MCF 10A (cell line): ENCODE results near the gene DACH1. TPM values are rescaled to one million over a fixed set of nuclear protein-coding genes. Genes with fewer than 3 reads are reported as not detected.

Experiments used
- BruUV-seq: library from RNA; stranded (reverse); fragments of 400-500 nt; replicated peaks from 2 replicates; lab custom pipeline; 2021; lab: Mats Ljungman, UMichigan
- CTCF ChIA-PET: fragments of 300-600 bp; sonication (Branson Sonifier 250); formaldehyde crosslinking; extraction: SDS; loops from one replicate; lab custom pipeline; 2021; ENCODE audit warnings: antibody characterized with exemption, inconsistent platforms; lab: Yijun Ruan, JAX
- POLR2A ChIA-PET: fragments of 300-600, 350-650 bp; sonication (Branson Sonifier 250); formaldehyde crosslinking; extraction: SDS; loops from one replicate; lab custom pipeline; 2020; ENCODE audit warnings: antibody characterized with exemption, inconsistent platforms; lab: Yijun Ruan, JAX
- DNase-seq: peaks from one replicate; pipeline ENCODE4 v3.0.0-alpha.2; 2018; ENCODE audit not compliant: unreplicated experiment
- H3K27ac Mint-ChIP-seq: one replicate; pipeline ENCODE4 v1.8.0; 2022; ENCODE audit warnings: mild to moderate bottlenecking, low read depth, mixed read lengths; ENCODE audit not compliant: unreplicated experiment
- H3K27me3 Mint-ChIP-seq: one replicate; pipeline ENCODE4 v1.8.0; 2022; ENCODE audit warnings: mixed read lengths; ENCODE audit not compliant: insufficient read depth, unreplicated experiment
- H3K36me3 Mint-ChIP-seq: one replicate; pipeline ENCODE4 v1.8.0; 2022; ENCODE audit warnings: mild to moderate bottlenecking, moderate library complexity, mixed read lengths; ENCODE audit not compliant: insufficient read depth, unreplicated experiment
- H3K4me1 Mint-ChIP-seq: one replicate; pipeline ENCODE4 v1.8.0; 2022; ENCODE audit warnings: mixed read lengths; ENCODE audit not compliant: insufficient read depth, unreplicated experiment
- H3K4me3 Mint-ChIP-seq: one replicate; pipeline ENCODE4 v1.8.0; 2022; ENCODE audit warnings: mild to moderate bottlenecking, moderate library complexity, mixed read lengths; ENCODE audit not compliant: unreplicated experiment
- H3K9me3 Mint-ChIP-seq: one replicate; pipeline ENCODE4 v1.8.0; 2022; ENCODE audit warnings: mixed read lengths; ENCODE audit not compliant: unreplicated experiment
- CTCF ChIP-seq: fragments of 200-600 bp; IDR thresholded peaks from one replicate; pipeline ENCODE4 v1.8.0; 2022; ENCODE audit warnings: antibody characterized with exemption, mild to moderate bottlenecking; ENCODE audit not compliant: unreplicated experiment
- intact Hi-C: fragments of 100-400 bp; cut with micrococcal nuclease; formaldehyde crosslinking; loops from 2 replicates; pipeline ENCODE4 v1.14.1; 2022
- total RNA-seq: library from RNA; stranded (reverse); gene quantifications from 2 replicates; pipeline ENCODE4 v1.2.3, GENCODE V29; 2022

The DACH1 gene
- total RNA-seq, 1 experiment from 2014 or later = not detected

- Mint-ChIP-seq H3K4me1 (no peaks in the 10 kb centered on the region), H3K4me3 (no peak overlapping the region), H3K27ac (no peak overlapping the region), H3K36me3 (no peaks in the 10 kb centered on the region), H3K9me3 (no peaks in the 10 kb centered on the region), H3K27me3 (peaks cover 34% of the 10 kb centered on the region)
- DNase-seq = no peak
- no TSS peak for BruUV-seq
- CTCF ChIA-PET = no interaction called here
- intact Hi-C loops = no loop called here
- TF ChIP-seq CTCF = no peak
- POLR2A ChIA-PET = no interaction called here
Observed at GRCh38 chr13:71770710-71771109, 96.3 kb downstream of the DACH1 start.

- no peaks in the 10 kb centered on the region for H3K9me3 Mint-ChIP-seq
- TF ChIP-seq CTCF = no peak
- peaks cover 48% of the 10 kb centered on the region for H3K27me3 Mint-ChIP-seq
- H3K4me3 Mint-ChIP-seq = no peak overlapping the region
- no peaks in the 10 kb centered on the region for H3K4me1 Mint-ChIP-seq
- no peak overlapping the region for H3K27ac Mint-ChIP-seq
- no peak for DNase-seq
- no peaks in the 10 kb centered on the region for H3K36me3 Mint-ChIP-seq
- ChIA-PET CTCF (interaction anchor here (0.5 kb wide), 1 partner anchor 582 kb away, joined by 3 read pairs; no protein-coding TSS in a partner anchor), POLR2A (interaction anchor here (1.2 kb wide), 1 partner anchor 8 kb away, joined by 4 read pairs; no protein-coding TSS in a partner anchor)
- intact Hi-C loops = loop anchor here (1.0 kb wide), 1 partner anchor 48 kb away; no protein-coding TSS in a partner anchor
- BruUV-seq = no TSS peak
Observed at GRCh38 chr13:71768881-71769280, 98.1 kb downstream of the DACH1 start.

- CTCF ChIA-PET = interaction anchor here (0.6 to 1.0 kb wide), 2 partner anchors 18 to 168 kb away, joined by 4 read pairs; no protein-coding TSS in a partner anchor
- POLR2A ChIA-PET = no interaction called here
- TF ChIP-seq CTCF = no peak
- no peak overlapping the region for H3K27ac Mint-ChIP-seq
- peaks cover 47% of the 10 kb centered on the region for H3K27me3 Mint-ChIP-seq
- no TSS peak for BruUV-seq
- H3K36me3 Mint-ChIP-seq = no peaks in the 10 kb centered on the region
- intact Hi-C loops = no loop called here
- no peak for DNase-seq
- no peaks in the 10 kb centered on the region for H3K4me1 Mint-ChIP-seq
- no peaks in the 10 kb centered on the region for H3K9me3 Mint-ChIP-seq
- H3K4me3 Mint-ChIP-seq = no peak overlapping the region
Observed at GRCh38 chr13:71759651-71760511, 107.1 kb downstream of the DACH1 start.

GRCh38 chr13:71758828-71759227 is 108.2 kb downstream of the DACH1 start:
- H3K27me3 Mint-ChIP-seq = peaks cover 52% of the 10 kb centered on the region
- no peak for DNase-seq
- H3K27ac Mint-ChIP-seq = no peak overlapping the region
- no peaks in the 10 kb centered on the region for H3K4me1 Mint-ChIP-seq
- no peak overlapping the region for H3K4me3 Mint-ChIP-seq
- intact Hi-C loops = no loop called here
- H3K36me3 Mint-ChIP-seq = no peaks in the 10 kb centered on the region
- ChIA-PET CTCF (interaction anchor here (0.6 to 1.0 kb wide), 2 partner anchors 19 to 167 kb away, joined by 4 read pairs; no protein-coding TSS in a partner anchor), POLR2A (no interaction called here)
- TF ChIP-seq CTCF = no peak
- no TSS peak for BruUV-seq
- H3K9me3 Mint-ChIP-seq = no peaks in the 10 kb centered on the region
